Measurements from ENCODE around the gene CHMP4A. TPM values are rescaled to one million over a fixed set of nuclear protein-coding genes. Genes with fewer than 3 reads are reported as not detected.

CHMP4A gene
- total and polyA plus RNA-seq, 2 of the 13 experiments (the other 11 are each of a cell fraction or from before 2014, with no cell fraction given) = 83.6 to 113 TPM

DNA sequence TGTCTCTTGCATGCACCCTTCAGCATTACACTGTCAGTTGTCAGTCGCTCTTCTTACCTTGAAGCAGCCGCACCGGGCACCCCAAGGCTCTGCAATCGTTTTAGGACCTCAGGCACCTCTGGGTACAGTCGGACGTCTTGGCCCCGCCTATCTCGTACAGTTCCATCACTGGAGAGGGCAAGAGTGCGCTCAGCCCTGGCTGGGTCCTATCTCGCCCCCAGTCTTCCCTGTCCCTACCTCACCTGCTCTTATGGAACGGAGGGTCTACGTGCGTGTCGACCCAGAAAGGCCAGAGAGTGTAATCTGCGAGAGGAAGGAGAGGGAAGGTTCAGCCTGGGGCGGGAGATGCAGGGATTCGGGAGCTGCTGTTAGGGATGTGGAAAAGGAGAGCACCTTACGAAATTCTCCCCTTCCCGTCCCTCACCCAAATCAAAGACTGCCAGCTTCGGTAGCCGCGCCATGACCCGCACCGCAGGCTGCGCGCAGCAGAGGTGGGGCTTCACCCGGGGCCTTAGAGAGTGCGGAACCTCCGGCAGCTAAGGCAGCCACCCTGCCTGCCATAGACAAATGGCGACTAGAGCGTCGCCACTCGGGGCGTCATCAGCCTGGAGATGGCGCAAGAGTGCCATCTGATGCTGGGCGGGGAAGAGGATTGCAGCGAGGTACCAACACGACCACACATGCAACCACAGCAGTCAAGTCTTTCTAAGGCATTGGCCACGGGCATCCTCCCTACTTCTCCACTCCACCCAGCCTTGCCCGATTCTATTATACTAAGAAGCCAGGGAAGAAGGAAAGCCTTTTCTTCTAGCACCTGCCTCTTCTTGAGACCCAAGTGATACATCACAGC, 2.4 kb upstream of the CHMP4A start, which contains the start of gene MDP1 (continued):
- TF ChIP-seq ZNF709 (CRISPR knock-in tag; IDR thresholded peaks at IDR 0.05) (peak; percentile 95), DMAP1 (CRISPR knock-in tag; IDR thresholded peaks at IDR 0.05) (peak; percentile 98), KDM4B (CRISPR knock-in tag; IDR thresholded peaks at IDR 0.05) (peak; percentile 88), MLLT10 (CRISPR knock-in tag; IDR thresholded peaks at IDR 0.05) (no peak), POLR2AphosphoS2 (IDR thresholded peaks at IDR 0.05; ENCODE audit: low read depth, low read length) (peak; percentile 67; the same call in 1 of the 2 replicates), SMC3 (IDR thresholded peaks at IDR 0.05; ENCODE audit: low read length) (peak; percentile 73; the same call in 1 of the 2 replicates), ZNF446 (CRISPR knock-in tag; IDR thresholded peaks at IDR 0.05) (no peak; the same call in none of the 2 replicates), ZNF558 (CRISPR knock-in tag; IDR thresholded peaks at IDR 0.05; ENCODE audit: borderline replicate concordance) (no peak), RFX3 (CRISPR knock-in tag; IDR thresholded peaks at IDR 0.05) (peak; percentile 17; the same call in 1 of the 2 replicates), HNF4A (CRISPR knock-in tag; IDR thresholded peaks at IDR 0.05) (peak; percentile 70), SRSF4 (IDR thresholded peaks at IDR 0.05; ENCODE audit: low read depth, low read length, poor library complexity, severe bottlenecking) (no peak), PCBP1 (IDR thresholded peaks at IDR 0.05; ENCODE audit: borderline replicate concordance, low read depth, low read length) (peak; percentile 99), PHF8 (CRISPR knock-in tag; IDR thresholded peaks at IDR 0.05) (peak; percentile 99), RARA (CRISPR knock-in tag; IDR thresholded peaks at IDR 0.05) (peak; percentile 75), HOXA5 (CRISPR knock-in tag; IDR thresholded peaks at IDR 0.05) (peak; percentile 99), PAWR (CRISPR knock-in tag; IDR thresholded peaks at IDR 0.05; ENCODE audit: borderline replicate concordance) (0 out of 2 replicates have a peak, but pooled peaks have one; percentile 49), ZZZ3 (CRISPR knock-in tag; IDR thresholded peaks at IDR 0.05; ENCODE audit: borderline replicate concordance) (peak; percentile 97), KLF11 (CRISPR knock-in tag; IDR thresholded peaks at IDR 0.05) (peak; percentile 96; the same call in 1 of the 2 replicates), ZNF878 (CRISPR knock-in tag; IDR thresholded peaks at IDR 0.05) (no peak), ERF (CRISPR knock-in tag; IDR thresholded peaks at IDR 0.05) (peak; percentile 99), ZNF7 (CRISPR knock-in tag; IDR thresholded peaks at IDR 0.05) (peak; percentile 22; the same call in 1 of the 2 replicates), ONECUT2 (CRISPR knock-in tag; IDR thresholded peaks at IDR 0.05) (peak; percentile 31; the same call in 1 of the 2 replicates)
- TF ChIP-seq, protein P1, sequence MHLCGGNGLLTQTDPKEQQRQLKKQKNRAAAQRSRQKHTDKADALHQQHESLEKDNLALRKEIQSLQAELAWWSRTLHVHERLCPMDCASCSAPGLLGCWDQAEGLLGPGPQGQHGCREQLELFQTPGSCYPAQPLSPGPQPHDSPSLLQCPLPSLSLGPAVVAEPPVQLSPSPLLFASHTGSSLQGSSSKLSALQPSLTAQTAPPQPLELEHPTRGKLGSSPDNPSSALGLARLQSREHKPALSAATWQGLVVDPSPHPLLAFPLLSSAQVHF (CRISPR knock-in tag; IDR thresholded peaks at IDR 0.05) = peak; percentile 87; the same call in 1 of the 2 replicates
- TF ChIP-seq, protein P2, sequence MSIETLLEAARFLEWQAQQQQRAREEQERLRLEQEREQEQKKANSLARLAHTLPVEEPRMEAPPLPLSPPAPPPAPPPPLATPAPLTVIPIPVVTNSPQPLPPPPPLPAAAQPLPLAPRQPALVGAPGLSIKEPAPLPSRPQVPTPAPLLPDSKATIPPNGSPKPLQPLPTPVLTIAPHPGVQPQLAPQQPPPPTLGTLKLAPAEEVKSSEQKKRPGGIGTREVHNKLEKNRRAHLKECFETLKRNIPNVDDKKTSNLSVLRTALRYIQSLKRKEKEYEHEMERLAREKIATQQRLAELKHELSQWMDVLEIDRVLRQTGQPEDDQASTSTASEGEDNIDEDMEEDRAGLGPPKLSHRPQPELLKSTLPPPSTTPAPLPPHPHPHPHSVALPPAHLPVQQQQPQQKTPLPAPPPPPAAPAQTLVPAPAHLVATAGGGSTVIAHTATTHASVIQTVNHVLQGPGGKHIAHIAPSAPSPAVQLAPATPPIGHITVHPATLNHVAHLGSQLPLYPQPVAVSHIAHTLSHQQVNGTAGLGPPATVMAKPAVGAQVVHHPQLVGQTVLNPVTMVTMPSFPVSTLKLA (IDR thresholded peaks at IDR 0.05) = peak; percentile 38; the same call in 1 of the 2 replicates
- TF ChIP-seq, protein P3, sequence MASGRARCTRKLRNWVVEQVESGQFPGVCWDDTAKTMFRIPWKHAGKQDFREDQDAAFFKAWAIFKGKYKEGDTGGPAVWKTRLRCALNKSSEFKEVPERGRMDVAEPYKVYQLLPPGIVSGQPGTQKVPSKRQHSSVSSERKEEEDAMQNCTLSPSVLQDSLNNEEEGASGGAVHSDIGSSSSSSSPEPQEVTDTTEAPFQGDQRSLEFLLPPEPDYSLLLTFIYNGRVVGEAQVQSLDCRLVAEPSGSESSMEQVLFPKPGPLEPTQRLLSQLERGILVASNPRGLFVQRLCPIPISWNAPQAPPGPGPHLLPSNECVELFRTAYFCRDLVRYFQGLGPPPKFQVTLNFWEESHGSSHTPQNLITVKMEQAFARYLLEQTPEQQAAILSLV (CRISPR knock-in tag; IDR thresholded peaks at IDR 0.05; ENCODE audit: borderline replicate concordance) = no peak; the same call in 1 of the 2 replicates
- TF ChIP-seq, protein P4, sequence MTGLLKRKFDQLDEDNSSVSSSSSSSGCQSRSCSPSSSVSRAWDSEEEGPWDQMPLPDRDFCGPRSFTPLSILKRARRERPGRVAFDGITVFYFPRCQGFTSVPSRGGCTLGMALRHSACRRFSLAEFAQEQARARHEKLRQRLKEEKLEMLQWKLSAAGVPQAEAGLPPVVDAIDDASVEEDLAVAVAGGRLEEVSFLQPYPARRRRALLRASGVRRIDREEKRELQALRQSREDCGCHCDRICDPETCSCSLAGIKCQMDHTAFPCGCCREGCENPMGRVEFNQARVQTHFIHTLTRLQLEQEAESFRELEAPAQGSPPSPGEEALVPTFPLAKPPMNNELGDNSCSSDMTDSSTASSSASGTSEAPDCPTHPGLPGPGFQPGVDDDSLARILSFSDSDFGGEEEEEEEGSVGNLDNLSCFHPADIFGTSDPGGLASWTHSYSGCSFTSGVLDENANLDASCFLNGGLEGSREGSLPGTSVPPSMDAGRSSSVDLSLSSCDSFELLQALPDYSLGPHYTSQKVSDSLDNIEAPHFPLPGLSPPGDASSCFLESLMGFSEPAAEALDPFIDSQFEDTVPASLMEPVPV (CRISPR knock-in tag; IDR thresholded peaks at IDR 0.05) = peak; percentile 99

All from HepG2 (cell line).